ENCODE results near the gene CELA2B.

GRCh38 chr1:15448877-15449462 lies 26.9 kb upstream of the CELA2B start:
- TF ChIP-seq SUZ12 (IDR thresholded peaks at IDR 0.05; ENCODE audit: extremely low read depth, insufficient read depth, insufficient read length) = no peak
- TF ChIP-seq YY1 (IDR thresholded peaks at IDR 0.05; ENCODE audit: insufficient read depth, insufficient read length) = peak; percentile 39
- TF ChIP-seq ZNF274 (IDR thresholded peaks at IDR 0.05; ENCODE audit: low read depth, low read length) = no peak

Measured in NT2/D1 (cell line).